Stimulated activated CD4-positive, alpha-beta T cell treated with anti-CD3 and anti-CD28 coated beads, Interleukin-2, amount 100 ng/mL, for 4 hours (primary cell): ENCODE results near the gene DNAJC5.
A peak's percentile ranks its signal among the peaks of the same experiment; 100 is the strongest.
"Not testable (repeated sequence)": the region's sequence is repeated elsewhere in the genome, so short reads cannot be mapped to it uniquely, and the experiment has no call there.

Experiments
- DNase-seq: peaks from one replicate; pipeline ENCODE4 v3.0.0-alpha.2; 2020; ENCODE audit warnings: low read depth

DNAJC5 gene

DNA sequence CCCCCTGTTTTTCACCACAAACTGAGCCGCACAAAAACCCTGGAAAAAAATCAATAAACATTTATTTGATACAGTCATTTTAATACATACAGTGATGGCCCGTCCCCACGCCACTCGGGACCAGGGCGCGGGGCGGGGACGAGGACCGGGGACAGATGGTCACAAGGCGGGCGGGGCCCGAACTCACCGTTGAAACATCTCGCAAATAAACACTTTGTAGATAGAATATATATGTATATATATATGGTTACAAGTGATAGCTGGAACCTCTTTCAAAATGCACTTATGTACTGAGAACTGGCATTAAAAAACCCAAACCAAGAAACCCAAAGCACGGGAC, 61.7 kb downstream of the DNAJC5 start:
- no peak for DNase-seq

DNA sequence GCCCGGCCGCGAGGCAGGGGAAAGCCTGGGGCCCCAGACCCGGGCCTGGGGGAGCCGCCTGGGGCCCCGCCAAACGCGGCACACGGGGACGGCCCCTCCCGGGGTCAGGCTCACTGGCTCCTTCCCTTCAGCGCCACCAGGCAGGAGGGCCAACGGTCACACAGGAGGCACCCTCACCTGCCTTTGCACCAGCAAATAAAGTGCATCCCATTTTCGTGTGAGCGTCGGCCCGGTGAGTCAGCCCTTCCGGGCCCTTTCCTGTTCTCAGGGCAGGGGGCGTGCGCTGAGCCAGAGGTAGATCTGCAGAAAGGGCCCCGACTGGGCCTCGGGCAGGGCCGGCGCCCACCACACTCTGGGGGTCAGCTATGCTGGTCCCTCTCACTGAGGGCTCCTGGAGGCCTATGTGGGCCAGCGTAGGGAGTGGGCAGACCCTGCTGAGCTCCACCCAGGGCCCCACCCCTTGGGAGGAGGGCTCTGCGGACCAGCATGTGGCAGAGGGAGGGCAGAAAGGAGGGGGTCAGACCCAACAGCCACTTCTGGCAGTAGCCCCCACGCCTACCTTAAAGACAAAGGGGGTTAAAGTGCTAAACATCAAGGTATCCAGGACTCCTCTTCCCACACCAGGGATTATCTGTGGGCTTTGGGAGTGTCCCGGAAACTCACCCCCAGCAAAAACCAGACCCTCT, 62.2 kb downstream of the DNAJC5 start:
- peak; percentile 67 for DNase-seq

DNA sequence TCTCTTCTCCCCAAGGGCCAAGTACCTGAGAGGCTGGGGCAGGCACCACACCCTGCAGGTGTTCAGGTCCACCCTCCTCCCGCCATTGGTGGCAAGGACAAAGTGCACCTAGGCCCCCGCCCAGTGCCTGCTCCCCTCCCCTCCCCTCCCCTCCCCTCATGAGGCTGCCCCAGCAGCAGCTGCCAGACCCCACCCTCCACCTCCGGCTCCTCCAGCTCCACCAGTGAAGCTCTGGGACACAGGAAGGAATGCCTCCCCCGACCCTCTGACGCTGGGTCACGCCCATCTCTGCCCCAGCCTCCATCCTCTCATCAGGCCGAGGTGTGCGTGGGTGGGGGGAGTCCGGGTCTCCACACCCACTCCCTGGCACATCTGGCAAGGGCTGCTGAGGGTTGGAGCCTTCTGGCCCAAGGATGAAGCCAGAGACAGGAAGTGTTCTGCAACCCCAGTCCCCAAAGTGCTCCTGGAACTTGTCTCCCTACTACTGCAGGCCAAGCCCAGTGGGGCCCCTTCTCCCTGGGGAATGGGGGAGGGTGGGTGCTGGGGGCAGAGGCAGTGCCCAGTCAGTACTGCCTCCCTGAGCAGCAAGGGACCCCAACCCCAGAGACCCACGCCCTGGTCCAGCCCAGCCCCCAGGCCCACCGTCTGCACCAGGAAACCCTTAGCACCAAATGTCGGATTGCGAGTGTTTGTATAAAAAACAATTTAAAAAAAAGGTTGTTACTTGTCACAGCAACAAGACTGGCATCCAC, 62.9 kb downstream of the DNAJC5 start:
- peak; percentile 61 for DNase-seq

DNA sequence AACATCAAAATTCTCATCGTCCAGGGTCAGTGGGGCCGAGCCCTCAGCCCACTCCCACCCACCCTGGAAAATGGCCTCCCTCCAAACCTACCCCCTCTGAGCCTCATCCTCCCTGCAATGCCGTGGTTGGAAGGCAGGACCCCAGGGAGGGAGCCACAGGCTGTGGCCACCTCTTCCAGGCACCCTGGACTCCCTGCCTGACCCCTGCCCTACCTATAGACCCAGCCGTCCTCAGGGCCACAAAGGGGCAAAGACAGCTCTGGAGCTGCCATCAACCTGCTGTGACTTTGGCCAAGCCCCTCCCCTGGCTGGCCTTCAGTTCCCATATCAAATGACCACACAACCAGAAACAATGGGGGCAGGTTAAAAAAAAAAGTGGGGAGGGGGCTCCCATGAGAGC, 63.5 kb downstream of the DNAJC5 start:
- no peak for DNase-seq

DNA sequence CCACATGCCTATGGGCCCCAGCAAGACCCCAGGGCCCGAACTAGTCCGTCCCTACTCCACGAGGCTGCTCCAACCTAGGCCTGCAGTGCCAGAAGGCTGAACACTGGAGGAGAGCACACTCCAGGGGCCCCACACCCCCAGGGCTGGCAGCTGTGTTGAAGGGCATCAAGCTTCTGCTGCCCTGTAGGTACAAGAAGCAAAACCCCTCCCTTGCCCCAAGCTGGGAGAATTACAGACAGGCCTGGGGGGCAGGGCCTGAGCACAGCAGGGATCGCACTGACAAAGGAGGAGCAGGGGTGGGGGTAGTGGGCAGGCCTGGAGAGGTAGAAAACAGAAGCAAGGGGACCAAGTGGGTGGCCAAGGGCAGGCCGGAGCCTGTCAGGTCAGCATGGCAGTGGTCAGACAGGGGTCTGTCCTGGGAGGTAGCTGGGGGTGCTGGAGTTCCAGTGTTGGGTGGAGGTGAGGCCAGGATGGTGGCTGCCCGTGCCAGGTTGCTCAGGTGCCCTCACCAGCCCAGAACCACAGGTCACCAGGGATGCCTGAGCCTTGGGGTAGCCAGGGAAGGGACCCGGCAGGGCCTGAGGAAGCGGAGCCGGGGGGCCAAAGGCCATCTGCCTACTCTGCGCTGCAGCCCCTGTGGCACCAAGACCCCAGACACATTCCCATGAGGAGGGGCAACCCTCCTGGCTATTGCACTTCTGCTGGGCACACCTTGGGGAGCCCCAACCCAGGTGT, 64.2 kb downstream of the DNAJC5 start:
- DNase-seq = no peak

DNA sequence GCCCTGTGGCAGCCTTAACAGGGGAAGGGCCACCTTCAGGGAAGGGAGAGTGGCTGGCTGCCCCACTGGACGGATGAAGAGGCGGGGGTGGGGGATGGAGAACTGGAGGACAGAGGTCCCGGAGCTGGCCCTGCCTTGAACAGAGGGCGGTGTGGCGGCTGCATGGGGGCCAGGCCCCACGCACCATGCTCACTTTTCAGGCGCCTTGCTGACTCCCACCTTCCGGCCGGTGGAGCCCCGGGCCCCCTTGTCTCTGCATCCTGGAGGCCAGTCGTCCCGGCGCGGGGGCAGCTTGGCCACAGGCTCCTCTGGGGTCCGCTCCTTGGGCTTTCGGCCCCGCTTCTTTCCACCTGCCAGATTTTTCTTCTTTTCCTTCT, 64.8 kb downstream of the DNAJC5 start:
- DNase-seq = no peak

DNA sequence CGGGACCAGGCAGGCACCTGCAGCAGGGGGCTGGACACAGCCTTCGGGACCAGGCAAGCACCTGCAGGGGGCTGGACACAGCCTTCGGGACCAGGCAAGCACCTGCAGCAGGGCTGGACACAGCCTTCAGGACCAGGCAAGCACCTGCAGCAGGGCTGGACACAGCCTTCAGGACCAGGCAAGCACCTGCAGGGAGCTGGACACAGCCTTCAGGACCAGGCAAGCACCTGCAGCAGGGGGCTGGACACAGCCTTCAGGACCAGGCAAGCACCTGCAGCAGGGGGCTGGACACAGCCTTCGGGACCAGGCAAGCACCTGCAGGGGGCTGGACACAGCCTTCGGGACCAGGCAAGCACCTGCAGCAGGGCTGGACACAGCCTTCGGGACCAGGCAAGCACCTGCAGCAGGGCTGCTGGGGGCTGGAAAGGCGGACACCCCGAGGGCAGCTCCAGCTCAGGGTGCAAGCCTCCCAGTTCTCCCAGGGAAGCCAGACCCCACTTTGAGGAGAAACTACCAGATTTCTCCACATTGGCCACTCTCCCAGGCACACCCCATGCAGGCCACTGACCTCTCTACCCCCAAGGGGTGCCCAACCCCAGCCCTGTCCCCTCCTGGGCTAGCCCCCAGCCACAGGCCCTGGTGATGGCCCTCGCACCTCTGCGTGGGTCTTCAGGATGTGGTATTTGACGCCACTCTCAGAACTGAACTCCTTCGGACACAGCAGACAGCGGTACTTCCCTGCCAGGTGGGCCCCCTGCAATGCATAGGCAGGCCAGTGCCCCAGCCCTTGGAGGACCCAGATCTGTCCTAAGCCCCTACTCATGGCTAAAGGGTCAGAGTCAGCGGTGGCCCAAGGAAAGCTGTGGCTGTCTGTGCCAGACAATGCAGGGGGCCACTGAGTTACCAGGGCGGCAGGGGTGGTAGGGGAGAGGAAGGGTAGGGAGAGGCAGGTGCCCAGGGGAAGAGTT, 66.0 kb downstream of the DNAJC5 start:
- DNase-seq = not testable (repeated sequence)

DNA sequence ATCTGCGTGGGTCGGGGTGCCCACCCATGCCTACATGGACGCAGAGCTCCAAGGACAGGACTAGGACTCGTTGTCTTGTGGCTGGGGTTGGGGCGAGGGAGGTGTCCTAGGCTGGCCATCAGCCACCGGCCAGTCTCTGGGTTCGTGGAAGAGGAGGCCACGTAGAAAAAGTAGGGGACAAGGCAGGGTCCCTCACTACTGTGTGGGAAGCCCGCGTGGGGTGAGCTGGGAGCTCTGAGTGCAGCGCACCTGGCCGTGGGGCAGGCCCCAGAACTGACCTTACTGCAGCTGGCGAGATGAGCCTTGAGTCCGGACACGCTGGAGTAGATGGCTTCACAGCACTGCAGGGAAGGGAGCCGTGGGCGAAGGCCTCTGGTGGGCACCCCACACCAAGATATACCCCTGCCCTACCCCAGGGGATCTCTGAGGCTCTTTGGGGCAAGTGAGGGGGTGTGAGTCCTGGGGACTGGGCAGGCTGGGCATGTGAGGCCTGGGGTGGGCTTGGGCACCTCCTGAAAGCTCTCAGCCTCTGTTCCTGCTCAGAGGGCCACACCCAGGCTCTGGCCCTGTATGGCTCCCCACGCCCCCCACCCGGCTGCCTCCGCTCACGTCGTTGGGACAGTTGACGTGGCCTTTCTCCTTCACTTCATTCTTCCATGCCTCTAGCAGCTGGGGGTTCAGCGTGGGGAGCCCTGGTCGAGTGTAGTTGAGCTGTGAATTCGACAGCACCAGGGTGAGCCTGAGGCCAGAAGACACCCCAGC, 66.9 kb downstream of the DNAJC5 start:
- DNase-seq = no peak

DNA sequence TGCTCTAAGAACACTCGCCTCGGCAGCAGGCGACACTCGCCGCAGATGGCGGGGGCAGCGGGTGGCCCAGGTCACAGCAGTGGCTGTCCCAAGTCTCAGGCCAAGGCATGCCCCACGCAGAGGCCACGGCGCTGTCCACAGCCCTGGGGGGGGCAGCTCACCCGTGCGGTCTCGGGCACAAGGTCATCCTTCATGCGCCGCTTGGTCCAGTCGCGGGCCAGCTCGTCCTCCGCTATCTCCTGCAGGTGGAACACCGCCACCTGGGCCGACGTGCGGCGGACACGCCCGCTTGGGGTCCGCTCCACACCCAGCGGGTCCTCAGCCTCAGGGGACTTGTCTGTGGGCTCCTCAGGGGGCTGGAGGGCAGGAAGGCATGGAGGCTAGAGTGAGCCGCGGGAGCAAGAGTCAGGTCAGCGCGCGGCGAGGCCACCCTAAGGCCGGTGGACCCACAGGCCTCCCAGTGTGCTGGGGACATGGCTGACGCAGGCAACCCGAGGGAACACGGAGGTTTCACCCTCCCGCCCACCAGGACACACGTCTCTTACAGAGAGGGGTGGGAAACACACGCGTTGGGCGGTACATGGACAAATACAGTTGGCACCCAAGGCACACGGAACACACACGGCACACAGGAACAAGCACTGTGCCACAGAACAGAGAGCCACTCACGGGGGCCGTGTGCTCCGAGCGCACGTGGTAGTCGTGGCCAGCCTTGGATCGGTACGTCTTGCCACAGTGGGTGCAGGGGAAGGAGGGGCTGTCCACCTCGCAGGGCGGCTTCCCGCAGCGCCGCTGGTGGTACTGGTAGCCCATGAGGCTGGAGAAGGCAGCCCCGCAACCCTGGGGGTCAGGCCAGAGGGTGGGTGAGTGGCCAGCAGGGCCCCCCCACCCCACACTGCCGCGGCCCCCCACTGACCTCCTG, 67.8 kb downstream of the DNAJC5 start:
- no peak for DNase-seq

DNA sequence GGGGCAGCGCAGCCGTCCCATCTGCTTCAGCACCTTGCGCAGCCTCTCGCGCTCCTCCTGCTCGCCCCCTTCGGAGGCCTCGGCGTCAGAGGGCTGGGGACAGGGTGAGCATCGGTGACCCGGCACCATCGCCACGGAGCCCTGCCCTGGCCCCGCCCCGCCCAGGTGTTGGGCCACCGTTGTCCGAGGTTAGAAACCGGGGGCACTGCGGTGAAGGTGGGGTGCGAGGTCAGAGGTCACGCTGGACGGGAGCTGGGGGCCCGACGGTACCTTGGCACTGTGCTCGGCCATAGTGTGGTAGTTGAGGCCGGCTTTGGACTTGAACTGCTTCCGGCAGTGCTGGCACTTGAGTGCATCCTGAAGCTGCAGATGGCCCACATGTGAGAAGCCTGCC, 68.4 kb downstream of the DNAJC5 start:
- DNase-seq = no peak

DNA sequence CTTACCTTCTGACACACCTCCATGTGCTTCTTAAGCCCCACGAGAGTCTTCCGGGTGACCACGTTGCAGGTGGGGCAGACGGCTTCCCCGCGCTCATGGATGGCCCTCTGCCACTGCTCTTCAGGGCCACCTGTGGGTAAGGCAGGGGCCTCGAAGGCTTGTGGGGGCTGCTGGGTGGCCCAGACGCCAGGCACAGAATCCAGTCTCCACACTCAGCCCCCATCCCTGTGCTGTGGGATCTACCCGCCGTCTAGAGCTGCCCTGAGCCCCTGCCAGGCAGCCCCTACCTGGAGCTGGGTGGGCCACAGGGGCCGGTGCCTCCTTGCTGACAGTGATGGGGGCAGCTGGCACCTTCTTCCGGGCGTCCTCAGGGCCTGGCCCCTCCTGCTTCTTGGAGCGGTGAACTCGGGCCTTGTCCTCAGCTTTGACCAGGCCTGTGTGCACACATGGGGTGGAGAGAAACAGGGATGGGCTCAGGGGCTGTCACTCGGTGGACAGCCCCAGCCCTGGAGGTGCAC, 68.9 kb downstream of the DNAJC5 start:
- no peak for DNase-seq

DNA sequence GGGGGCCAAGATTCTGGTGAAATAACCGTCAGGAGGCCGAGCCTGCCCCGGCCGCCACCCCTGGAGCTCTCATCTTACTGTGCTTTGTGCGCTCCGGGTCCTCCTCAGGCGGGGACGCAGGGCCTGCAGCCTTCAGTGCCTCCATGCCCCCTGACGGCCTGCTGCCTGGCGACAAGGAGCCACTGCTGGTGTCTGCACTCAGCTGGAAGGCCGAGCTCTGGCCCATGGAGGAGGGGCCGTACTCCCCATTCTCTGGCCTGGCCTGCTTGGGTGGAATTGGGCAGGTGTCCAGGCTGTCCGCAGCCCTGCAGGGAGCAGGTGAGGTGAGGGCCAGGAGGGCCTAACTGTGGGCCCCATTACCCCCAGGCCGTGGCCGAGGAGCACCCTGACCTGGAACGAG, 69.5 kb downstream of the DNAJC5 start:
- DNase-seq = no peak

DNA sequence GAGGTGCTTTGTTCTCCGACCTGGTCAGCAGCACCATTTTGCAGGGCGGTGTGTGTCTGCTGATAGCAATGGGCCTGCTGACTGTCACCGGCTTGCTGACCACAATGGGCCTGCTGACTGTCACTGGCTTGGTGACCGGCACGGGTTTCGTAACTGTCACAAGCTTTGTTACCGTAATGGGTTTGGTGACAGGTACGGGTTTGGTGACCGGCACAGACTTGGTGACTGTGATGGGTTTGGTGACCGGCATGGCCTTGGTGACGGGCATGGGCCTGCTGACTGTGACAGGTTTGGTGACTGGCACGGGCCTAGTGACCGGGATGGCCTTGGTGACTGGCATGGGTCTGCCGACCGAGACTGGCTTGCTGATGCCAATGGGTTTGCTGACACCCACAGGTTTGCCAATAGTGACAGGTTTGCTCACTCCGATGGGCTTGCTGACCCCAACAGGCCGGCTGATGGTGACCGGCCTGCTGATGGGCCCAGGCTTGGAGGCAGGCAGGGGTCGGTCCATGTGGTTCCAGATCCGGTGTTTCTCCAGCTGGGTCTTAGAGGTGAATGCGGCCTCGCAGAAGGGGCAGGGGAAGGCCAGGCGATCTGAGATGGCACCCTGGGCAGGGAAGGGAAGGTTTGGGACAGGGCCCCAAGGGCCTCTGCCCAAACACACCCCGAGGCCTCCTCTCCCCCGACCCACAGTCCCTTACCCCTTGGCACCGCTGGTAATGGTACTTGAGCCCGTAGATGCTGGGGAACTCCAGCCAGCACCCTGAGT, 71.4 kb downstream of the DNAJC5 start:
- no peak for DNase-seq

DNA sequence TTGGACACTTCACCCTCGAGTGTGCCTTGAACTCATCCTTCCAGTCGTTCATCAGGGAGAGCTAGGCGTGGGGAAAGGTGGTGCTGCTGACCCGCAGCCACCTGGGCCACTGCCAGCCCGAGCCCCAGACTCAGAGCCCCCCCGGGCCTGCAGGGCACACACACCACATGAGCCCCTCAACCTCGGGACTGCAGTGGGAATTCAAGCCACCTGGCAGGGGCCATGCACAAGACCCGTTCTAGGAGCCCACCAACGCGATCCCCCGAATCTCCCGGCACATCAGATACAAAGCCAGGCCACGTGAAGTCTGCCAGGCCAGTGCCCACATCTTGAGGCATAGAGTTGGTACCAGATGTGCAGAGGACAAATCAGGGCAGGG, 72.0 kb downstream of the DNAJC5 start:
- no peak for DNase-seq

DNA sequence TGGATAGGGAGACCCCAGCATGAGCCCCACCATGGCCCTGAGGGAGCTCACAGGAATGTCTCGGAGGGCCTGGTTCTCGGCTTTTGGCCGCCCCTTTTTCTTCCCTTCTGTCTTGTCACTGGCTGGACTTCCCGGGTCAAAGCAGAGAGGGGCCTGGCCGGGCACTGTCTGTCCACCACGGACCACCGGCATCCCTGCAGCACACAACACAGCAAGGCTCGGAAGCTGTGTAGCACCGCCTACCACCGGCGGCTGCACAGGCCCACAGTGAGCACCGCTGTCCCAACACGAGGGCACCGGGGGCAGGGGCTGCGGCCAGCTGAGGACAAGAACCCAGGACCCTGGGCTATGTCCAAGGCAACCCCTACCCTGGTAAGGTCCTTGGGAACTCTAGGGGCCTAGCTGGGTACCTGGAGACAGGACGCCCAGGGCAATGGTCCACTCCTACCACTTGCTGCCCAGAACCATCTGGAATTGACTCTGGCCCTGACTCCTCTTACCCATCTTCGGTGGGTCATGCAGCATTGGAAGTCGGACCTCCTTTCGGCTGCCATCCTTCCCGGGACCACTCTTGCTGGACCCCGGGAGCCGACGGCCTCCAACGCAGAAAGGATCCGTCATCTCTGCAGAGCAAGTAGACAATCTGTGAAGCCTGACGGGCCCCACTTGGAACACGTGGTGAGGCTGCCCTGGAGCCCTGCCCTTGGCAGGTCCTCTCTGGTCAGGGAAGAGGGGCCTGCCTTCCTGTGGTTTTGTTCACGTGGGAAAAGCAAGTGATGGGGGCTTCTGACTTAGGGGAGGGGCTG, 72.6 kb downstream of the DNAJC5 start:
- no peak for DNase-seq

DNA sequence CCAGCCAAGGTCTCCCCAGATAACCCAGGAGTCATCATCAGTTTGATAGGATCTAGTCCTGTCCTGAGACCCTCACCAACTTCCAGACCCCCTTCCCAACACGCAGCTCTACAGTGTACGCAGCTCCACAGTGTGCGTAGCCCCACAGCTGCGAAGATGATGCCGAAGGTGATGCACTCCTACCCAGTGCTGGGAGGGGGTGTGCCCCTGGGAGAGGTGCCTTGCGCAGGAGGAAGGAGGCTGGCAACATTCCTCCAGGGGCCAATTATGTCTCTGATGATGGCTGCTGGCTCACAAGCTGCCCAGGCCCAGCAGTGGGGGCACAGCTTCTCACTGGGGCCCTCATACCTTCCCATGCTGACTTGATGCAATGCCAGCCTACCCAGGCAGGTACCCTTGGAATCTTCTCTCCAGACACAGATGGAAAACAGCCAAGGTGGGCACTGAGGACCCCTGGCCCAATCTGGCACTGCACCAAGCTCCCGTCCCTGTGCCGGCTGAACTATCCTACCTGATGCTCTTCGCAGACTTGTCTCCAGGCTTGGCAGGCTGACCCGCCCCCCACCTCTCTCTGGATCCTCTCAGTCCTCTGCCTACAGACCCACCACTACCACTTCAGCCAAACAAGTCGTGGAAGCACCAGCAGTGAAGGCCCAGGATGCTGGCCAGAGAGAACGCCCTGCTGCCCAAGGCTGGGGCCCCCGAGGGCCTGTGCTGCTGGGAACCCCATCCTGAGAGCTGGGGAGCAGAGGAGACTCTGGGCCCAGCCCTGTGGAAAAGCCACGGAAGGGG, 73.4 kb downstream of the DNAJC5 start:
- no peak for DNase-seq

DNA sequence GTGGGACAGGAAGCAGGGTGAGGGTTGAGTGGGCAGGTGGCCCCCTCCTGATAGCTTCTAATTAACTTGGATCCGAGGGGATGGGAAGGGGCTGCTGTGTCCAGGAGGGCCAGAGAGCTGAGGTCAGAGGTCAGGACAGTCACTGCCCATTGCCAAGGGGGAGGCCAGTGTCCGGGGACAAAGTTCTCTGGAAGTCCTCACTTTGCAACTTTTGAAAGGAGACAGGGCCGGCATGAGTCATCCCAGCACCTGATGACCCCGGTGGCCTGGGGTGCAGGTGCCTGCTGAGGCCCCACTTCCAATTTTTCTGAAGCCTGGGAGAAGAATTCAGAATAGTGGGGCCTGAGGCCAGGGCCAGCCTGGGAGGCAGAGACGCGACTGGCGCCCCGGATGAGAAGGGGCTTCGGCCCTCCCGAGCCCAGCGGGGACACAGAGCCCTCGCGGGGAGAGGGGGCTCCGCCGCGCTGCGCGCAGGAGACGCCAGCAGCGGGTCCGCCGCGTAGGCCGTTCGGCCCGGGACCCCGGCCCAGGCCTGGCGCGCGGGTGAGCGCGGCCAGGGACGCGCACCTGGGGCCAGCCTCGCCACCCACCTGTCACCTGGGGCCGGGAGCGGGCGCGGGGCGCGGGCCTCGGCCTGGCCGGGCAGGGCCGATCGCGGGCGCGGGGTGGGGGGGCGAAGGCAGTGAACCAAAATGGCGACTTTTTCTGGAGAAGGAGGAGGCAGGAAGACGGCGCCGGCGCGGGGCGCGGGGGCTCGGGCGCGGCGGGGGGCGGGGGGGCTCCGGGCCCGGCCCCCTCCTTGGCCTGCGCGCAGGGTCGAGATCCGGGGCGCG, 74.2 kb downstream of the DNAJC5 start:
- DNase-seq = no peak
